SK-N-MC (cell line): ENCODE data around the gene HTR4.

ENCODE experiments used
- DNase-seq: peaks from one replicate; pipeline ENCODE4 v3.0.0-alpha.2; 2011; ENCODE audit warnings: low read depth, low spot score
- H3K27ac ChIP-seq: fragments of 200-600 bp; sonication (generic); 2 replicates; pipeline ENCODE4 v1.5.1; 2016; ENCODE audit warnings: mixed run types
- H3K36me3 ChIP-seq: fragments of 200-600 bp; sonication (generic); 2 replicates; pipeline ENCODE4 v1.6.1; 2017; ENCODE audit warnings: antibody characterized with exemption, low read length, mixed read lengths; ENCODE audit not compliant: insufficient read depth
- H3K4me3 ChIP-seq: fragments of 200-600 bp; sonication (generic); 2 replicates; pipeline ENCODE4 v1.5.1; 2016
- H3K9ac ChIP-seq: fragments of 200-600 bp; sonication (generic); 2 replicates; pipeline ENCODE4 v1.8.0; 2017; ENCODE audit warnings: mixed run types, mixed read lengths; ENCODE audit not compliant: insufficient read length
- H3K9me3 ChIP-seq: fragments of 200-600 bp; sonication (generic); 2 replicates; pipeline ENCODE4 v1.6.1; 2017; ENCODE audit warnings: low read depth, mild to moderate bottlenecking, antibody characterized with exemption, low read length, moderate library complexity, mixed read lengths
- EZH2 ChIP-seq: fragments of 200-600 bp; sonication (generic); IDR thresholded peaks from one replicate; pipeline ENCODE4 v1.6.1; 2017; ENCODE audit warnings: antibody characterized with exemption
- FOXP2 ChIP-seq: optimal IDR thresholded peaks from 2 replicates; pipeline ENCODE3; 2011; ENCODE audit warnings: mild to moderate bottlenecking, moderate library complexity; ENCODE audit not compliant: insufficient read depth; ENCODE audit errors: extremely low read length, control extremely low read depth
- POLR2AphosphoS5 ChIP-seq: IDR thresholded peaks from 2 replicates; pipeline ENCODE4 v1.6.1; 2012; ENCODE audit warnings: mild to moderate bottlenecking, low read depth, low read length, borderline replicate concordance

Gene HTR4

GRCh38 chr5:148640471-148640870 lies 13.9 kb downstream of the HTR4 start:
- Histone ChIP-seq H3K27ac (no peak overlapping the region), H3K4me3 (no peak overlapping the region), H3K9me3 (no peaks in the 10 kb centered on the region), H3K36me3 (no peaks in the 10 kb centered on the region), H3K9ac (no peak overlapping the region)
- no peak for DNase-seq
- no peak for TF ChIP-seq FOXP2
- TF ChIP-seq EZH2: no peak
- TF ChIP-seq POLR2AphosphoS5: no peak

- Histone ChIP-seq H3K36me3 (no peaks in the 10 kb centered on the region), H3K27ac (no peak overlapping the region), H3K9me3 (no peaks in the 10 kb centered on the region), H3K4me3 (no peak overlapping the region), H3K9ac (no peak overlapping the region)
- DNase-seq: no peak
- no peak for TF ChIP-seq FOXP2
- TF ChIP-seq POLR2AphosphoS5: no peak
- TF ChIP-seq EZH2: no peak
These were observed 15.2 kb downstream of the HTR4 start for GRCh38 chr5:148639081-148639480.

GRCh38 chr5:148636353-148636752 lies 18.0 kb downstream of the HTR4 start:
- Histone ChIP-seq H3K36me3 (no peaks in the 10 kb centered on the region), H3K9me3 (no peaks in the 10 kb centered on the region), H3K27ac (no peak overlapping the region), H3K4me3 (no peak overlapping the region), H3K9ac (no peak overlapping the region)
- no peak for DNase-seq
- no peak for TF ChIP-seq EZH2
- no peak for TF ChIP-seq FOXP2
- TF ChIP-seq POLR2AphosphoS5: no peak

GRCh38 chr5:148635321-148636083 lies 18.8 kb downstream of the HTR4 start:
- Histone ChIP-seq H3K4me3 (no peak overlapping the region), H3K27ac (no peak overlapping the region), H3K36me3 (no peaks in the 10 kb centered on the region), H3K9me3 (no peaks in the 10 kb centered on the region), H3K9ac (no peak overlapping the region)
- DNase-seq: no peak
- TF ChIP-seq EZH2 (no peak), FOXP2 (no peak), POLR2AphosphoS5 (no peak)

- Histone ChIP-seq H3K9ac (no peak overlapping the region), H3K27ac (no peak overlapping the region), H3K4me3 (no peak overlapping the region), H3K36me3 (no peaks in the 10 kb centered on the region), H3K9me3 (no peaks in the 10 kb centered on the region)
- no peak for DNase-seq
- TF ChIP-seq EZH2 (no peak), FOXP2 (no peak), POLR2AphosphoS5 (no peak)
These were observed 21.3 kb downstream of the HTR4 start for GRCh38 chr5:148633067-148633377.

- no peak overlapping the region for H3K9ac ChIP-seq
- DNase-seq: no peak
- no peaks in the 10 kb centered on the region for H3K9me3 ChIP-seq
- no peak overlapping the region for H3K4me3 ChIP-seq
- TF ChIP-seq EZH2: no peak
- TF ChIP-seq POLR2AphosphoS5: no peak
- no peak for TF ChIP-seq FOXP2
- no peak overlapping the region for H3K27ac ChIP-seq
- no peaks in the 10 kb centered on the region for H3K36me3 ChIP-seq
These were observed 21.9 kb downstream of the HTR4 start for GRCh38 chr5:148632255-148633066.

- no peak overlapping the region for H3K9ac ChIP-seq
- TF ChIP-seq FOXP2 (no peak), EZH2 (no peak), POLR2AphosphoS5 (no peak)
- DNase-seq: no peak
- H3K9me3 ChIP-seq: no peaks in the 10 kb centered on the region
- H3K36me3 ChIP-seq: no peaks in the 10 kb centered on the region
- no peak overlapping the region for H3K4me3 ChIP-seq
- H3K27ac ChIP-seq: no peak overlapping the region
These were observed 27.3 kb downstream of the HTR4 start for GRCh38 chr5:148626986-148627385.

GRCh38 chr5:148626081-148626613 lies 28.2 kb downstream of the HTR4 start:
- no peak overlapping the region for H3K27ac ChIP-seq

More at GRCh38 chr5:148626081-148626613, 28.2 kb downstream of the HTR4 start:
- TF ChIP-seq FOXP2 (no peak), POLR2AphosphoS5 (no peak), EZH2 (no peak)
- Histone ChIP-seq H3K9ac (no peak overlapping the region), H3K36me3 (no peaks in the 10 kb centered on the region), H3K4me3 (no peak overlapping the region), H3K9me3 (no peaks in the 10 kb centered on the region)
- DNase-seq: no peak
